GM19467 (cell line): ENCODE results near the gene RB1.

ENCODE experiments used
- ATAC-seq: cut with Tn5 transposase; IDR thresholded peaks from one replicate; pipeline ENCODE4 v1.9.1; 2021; ENCODE audit warnings: mild to moderate bottlenecking, moderate library complexity; ENCODE audit not compliant: unreplicated experiment

Gene RB1

GRCh38 chr13:48303359-48304142 is at the start of gene RB1:
Gene RB1, plus strand, starts transcription at chr13:48303751. Its CDS starts 162 bp downstream, at chr13:48303913.
- peak; percentile 66 for ATAC-seq

GRCh38 chr13:48253849-48254248 is 49.7 kb upstream of the RB1 start:
- ATAC-seq: no peak

GRCh38 chr13:48255090-48255489 is 48.5 kb upstream of the RB1 start:
- ATAC-seq: no peak

GRCh38 chr13:48255954-48256353 is 47.6 kb upstream of the RB1 start:
- ATAC-seq: no peak

GRCh38 chr13:48258002-48258401 is 45.5 kb upstream of the RB1 start:
- ATAC-seq: no peak

GRCh38 chr13:48258430-48258829 is 45.1 kb upstream of the RB1 start:
- ATAC-seq: no peak

GRCh38 chr13:48260970-48261369 is 42.6 kb upstream of the RB1 start:
- ATAC-seq: no peak

- ATAC-seq: no peak
These were observed 40.4 kb upstream of the RB1 start for GRCh38 chr13:48263196-48263595.

GRCh38 chr13:48264058-48264457 is 39.5 kb upstream of the RB1 start:
- no peak for ATAC-seq

- peak; percentile 71 for ATAC-seq
These were observed 38.2 kb upstream of the RB1 start for GRCh38 chr13:48265217-48265815.

GRCh38 chr13:48266150-48266549 is 37.4 kb upstream of the RB1 start:
- no peak for ATAC-seq

GRCh38 chr13:48266701-48267639 is 36.6 kb upstream of the RB1 start:
- no peak for ATAC-seq

- no peak for ATAC-seq
These were observed 35.5 kb upstream of the RB1 start for GRCh38 chr13:48268019-48268418.

- no peak for ATAC-seq
These were observed 30.2 kb upstream of the RB1 start for GRCh38 chr13:48273346-48273745.

- no peak for ATAC-seq
These were observed 28.0 kb upstream of the RB1 start for GRCh38 chr13:48275507-48275906.

GRCh38 chr13:48278806-48279205 is 24.7 kb upstream of the RB1 start:
- ATAC-seq: no peak

- ATAC-seq: no peak
These were observed 22.0 kb upstream of the RB1 start for GRCh38 chr13:48281556-48281955.

- no peak for ATAC-seq
These were observed 11.8 kb upstream of the RB1 start for GRCh38 chr13:48291730-48292129.

- ATAC-seq: no peak
These were observed 10.9 kb upstream of the RB1 start for GRCh38 chr13:48292650-48293049.

GRCh38 chr13:48294653-48295052 is 8.9 kb upstream of the RB1 start:
- no peak for ATAC-seq

GRCh38 chr13:48295271-48295670 is 8.3 kb upstream of the RB1 start:
- ATAC-seq: no peak
